ENCODE data around the gene PI4KB. TPM values are rescaled to one million over a fixed set of nuclear protein-coding genes. Genes with fewer than 3 reads are reported as not detected.

Gene PI4KB
- total RNA-seq, 1 donor from 2014 or later: 39.9 TPM

GRCh38 chr1:151346082-151346768 is 19.0 kb upstream of the PI4KB start:
- no peak for DNase-seq

DNA sequence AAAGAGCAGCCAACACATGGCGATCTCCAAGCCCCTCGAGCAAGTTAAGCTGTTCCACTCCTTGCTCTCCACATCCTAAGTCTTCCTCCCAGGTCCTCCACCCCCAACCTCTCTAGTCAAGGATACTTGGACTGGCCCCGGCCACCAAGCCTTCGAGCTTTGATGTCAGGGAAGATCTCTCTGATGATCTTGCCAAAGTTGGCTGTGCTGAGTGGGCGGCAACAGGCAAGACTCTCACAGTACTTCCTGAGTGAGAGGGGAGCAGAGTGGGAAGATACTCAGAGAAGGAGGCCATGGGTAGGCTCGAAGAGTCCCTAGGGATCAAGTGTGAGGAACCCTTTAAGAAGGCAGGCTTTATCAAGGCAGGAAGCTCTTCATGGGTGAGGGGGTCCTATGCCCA is 17.1 kb upstream of the PI4KB start:
- no peak for DNase-seq

DNA sequence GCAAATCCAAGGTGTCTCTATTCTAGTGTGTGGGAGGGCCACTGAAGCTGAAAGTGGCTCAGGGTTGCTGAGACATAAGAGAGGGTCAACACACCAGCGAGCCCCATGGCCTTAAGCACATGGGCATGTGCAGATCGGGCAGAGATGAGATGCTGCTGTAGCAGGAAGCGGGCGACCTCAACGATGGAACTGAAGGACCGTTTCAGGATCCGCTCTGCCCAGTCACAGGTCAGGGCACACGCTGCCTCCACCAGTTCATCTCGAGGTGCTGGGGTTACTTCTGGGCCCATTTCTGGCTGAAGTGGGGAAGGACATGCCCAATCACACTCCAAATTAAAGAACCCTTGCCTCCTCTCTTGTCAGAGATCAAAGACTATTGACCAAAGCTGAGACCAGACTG is 16.4 kb upstream of the PI4KB start:
- DNase-seq: no peak

- DNase-seq: no peak
These were observed 15.4 kb upstream of the PI4KB start for GRCh38 chr1:151342569-151342968.

DNA sequence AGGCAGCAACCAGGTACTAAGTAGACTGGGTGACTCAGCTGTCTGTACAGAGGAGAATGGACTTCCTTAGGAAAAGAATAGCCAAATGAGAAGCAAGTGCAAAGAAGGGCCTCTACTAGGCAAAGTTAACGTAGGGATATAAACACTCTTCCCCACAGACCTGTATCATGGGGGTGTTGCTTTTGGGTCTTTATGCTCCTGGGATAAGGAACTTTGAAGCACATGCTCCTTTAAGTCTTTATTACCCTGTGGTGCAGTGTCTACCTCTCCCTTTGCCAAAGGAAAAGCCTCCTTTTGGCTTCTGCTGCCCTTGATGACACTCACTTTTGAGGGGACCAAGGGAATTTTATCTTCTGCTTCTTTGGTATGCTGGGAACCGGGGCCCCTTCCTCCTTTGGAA is 14.8 kb upstream of the PI4KB start:
- DNase-seq: no peak

GRCh38 chr1:151340870-151341754 is 13.9 kb upstream of the PI4KB start:
- DNase-seq: peak; percentile 84

DNA sequence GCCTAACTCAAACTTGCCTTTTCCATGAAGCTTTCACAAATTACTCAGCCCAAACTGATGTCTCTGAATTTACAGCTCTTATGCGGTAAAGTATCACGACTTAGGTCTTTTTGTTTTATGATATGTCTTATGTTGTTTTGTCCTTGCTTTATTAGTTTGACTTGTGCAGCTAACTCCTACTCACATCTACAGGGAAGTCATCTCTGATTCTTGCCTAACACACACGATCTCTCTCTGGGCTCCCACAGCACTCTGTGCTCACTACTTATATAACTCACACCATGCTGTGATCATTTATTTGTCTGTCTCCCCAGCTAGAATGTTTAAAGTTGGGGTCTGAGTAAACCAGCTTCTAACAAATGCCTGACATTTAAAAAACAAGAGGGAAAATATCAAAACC is 9.3 kb upstream of the PI4KB start:
- no peak for DNase-seq

DNA sequence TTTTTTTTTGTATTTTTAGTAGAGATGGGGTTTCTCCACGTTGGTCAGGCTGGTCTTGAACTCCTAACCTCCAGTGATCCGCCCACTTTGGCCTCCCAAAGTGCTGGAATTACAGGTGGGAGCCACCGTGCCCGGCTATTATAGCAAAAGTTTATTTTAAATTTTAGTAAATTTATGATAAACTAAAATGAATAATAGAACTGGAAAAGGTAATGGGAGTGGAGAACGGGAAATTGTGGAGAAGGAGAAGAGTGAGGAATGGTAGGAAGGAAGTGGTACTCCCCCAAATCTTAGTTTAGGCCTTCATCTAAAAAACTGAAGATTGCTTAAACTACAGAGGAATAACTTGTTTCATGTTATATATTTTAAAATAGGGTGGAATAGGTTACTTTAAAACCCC is 7.6 kb upstream of the PI4KB start:
- no peak for DNase-seq

DNA sequence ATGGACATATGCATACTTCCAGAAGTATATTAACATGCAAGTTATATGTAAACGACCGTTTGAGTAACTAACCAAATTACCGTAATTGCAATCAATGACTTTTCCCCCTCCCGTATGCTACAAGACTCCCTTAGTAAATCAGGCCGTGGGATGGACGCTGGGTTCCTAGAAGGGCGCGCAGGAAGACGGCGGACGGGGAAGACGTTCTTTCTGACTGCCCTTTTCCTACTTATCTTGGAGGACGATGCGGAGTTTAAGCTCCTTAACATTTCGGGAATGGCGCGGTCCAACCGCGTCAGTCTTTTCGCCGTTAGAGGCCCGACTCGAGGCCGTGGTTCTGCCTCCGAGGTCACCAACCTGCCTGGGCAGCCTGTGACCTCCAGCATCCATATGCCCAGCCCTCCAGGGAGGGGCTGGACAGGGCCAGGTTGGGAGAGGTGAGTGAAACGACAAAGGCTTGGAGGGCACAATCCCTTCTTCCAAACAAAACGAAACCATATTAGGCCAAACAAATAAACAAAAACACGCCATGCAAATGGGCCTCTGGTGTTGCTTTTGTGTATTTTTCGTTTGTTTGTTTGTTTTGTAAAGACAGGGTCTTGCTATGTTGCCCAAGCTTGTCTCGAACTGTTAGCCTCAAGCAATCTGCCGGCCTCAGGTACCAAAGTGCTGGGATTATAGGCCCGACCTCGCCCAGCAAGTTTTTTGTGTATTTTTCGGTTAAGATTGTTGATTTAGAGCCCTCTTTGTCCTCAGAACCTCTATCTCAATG is 873 bp upstream of the PI4KB start:
- DNase-seq: peak; percentile 13

DNA sequence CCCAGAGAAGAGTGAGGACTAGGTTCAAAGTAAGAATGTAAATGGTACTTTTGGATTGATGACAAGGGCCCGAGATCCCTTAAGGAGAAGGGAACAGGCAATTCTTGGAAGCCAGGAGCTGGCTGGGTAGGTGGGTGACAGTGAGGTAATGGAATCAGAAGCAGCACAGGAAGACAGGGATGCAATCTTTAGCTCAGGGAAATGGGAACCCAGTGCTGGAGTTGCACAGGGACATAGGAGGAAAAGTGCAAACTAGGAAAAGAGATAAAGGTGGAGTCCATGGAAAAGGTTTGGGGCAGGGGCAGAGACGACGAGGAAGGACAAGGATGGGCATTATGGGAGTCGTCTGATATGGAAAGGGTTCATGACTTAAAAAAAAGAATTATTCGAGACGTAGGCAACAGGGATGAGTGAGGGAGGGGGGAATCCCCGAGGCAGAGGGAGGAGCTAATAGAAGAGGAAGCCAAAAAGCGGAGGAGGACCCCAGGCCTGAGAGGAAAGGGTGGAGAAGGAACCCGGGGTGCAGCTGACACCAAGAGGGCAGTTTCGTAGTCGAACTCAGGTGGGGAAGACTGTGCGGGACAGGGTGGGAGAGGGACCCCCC is 495 bp downstream of the PI4KB start:
- peak; percentile 62 for DNase-seq

DNA sequence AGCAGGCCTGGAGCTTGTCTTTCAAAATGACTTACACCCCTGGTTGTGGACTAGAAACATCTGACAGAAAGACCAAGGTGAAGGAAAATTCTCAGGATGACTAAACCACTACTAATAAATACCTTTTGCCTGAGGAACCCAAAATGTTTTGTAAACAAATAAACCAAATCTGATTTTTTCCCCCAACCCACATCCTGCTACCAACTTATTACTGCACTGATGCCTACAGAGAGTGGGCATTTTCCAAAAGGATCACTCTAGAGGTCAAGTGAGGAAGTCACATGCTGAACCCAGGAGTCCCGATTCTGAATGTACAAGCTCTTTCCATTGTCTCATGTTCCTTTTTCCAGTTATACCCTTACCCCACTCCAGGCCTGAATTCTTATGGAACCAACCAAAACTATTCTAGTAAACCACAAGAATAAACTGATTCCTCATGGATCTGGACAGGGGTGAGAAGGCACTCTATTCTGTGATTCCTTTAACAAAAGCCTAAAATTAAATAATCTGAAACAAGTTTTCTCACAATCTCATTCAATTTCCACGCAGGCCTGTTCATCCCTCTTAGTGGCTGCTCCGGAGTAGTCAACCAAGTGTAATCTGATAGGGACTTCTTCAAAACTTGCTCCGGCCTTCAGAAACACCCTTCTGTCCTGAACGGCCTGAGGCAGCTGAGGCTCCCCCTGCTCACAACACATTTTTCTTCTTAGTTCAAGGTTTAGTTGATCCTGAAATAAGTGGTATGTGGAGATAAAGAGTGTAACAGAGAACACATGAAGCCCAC is 1.4 kb downstream of the PI4KB start:
- DNase-seq: no peak

DNA sequence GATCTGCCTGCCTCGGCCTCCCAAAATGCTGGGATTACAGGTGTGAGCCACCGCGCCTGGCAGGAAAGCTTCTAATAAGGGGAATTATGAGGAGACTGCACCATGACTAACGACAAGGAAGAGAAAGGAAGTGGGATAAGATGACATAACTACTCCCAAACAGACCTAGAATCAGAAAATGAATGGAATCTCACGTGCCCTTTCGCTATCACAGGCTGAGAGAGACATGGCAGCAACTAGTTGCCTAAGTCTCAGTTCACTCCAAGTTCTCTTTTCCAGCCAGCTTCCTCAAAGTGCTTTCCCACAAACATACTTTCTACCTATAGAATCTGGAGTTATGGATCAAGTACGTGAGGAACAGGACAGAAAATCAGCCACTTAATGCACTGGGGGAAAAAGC is 2.0 kb downstream of the PI4KB start:
- DNase-seq: no peak

GRCh38 chr1:151324390-151324930 is 2.8 kb downstream of the PI4KB start:
- no peak for DNase-seq

GRCh38 chr1:151318975-151319374 is 8.2 kb downstream of the PI4KB start:
- DNase-seq: no peak

- no peak for DNase-seq
These were observed 11.5 kb downstream of the PI4KB start for GRCh38 chr1:151315565-151316235.

DNA sequence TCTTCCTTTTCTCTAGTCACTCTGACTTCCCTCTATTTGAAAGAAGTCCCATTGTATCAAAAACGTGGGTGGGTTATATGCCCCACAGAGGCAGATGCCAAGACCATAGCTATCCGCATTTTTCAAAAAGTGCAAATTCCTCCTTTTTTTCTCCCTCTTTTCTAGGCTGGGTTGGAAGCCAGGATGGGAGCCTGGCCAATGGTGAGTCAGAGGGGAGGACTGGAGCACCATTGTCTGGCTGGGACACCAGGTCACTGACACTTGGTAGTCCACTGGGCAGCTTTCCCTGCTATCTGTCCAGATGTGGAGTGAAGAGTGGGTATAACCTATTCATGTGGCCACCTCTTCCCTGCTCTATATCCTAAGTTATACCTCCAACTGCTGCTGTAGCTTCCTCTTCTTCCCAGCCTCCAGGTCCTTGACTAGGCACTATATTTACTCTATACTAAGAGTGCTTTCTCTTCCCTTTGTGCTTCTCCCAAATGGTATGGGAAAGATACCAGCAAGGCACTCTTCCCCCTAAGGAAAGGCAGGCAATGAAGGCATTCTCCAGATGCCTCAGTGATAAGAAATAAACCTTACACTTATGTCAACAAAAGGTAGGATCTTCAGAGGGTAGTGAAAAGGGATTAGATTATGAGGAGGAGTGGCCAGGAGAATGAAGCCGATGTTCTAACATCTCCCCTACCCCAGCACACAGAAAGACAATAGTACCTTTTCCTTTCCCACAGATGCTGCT is 12.9 kb downstream of the PI4KB start:
- peak; percentile 37 for DNase-seq

DNA sequence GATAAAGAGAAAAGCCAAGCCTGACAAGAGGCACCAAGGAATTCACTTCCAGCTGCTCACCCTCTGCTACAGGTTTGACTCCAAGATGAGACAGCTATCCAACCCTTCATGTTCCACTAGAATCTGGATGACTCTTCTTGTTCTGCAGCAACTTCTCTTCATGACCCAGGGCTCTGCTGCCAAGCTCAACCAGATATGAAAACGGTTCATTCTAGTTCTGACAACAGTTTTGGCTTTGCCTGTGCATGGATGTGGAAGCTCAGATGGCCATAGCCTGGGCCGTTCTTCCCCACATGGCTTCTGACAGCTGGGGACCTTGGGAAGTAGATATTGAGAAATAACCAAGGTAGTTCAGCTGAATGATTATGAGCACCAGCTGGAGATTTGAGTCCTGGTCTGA is 13.7 kb downstream of the PI4KB start:
- no peak for DNase-seq

- no peak for DNase-seq
These were observed 14.4 kb downstream of the PI4KB start for GRCh38 chr1:151312826-151313225.

DNA sequence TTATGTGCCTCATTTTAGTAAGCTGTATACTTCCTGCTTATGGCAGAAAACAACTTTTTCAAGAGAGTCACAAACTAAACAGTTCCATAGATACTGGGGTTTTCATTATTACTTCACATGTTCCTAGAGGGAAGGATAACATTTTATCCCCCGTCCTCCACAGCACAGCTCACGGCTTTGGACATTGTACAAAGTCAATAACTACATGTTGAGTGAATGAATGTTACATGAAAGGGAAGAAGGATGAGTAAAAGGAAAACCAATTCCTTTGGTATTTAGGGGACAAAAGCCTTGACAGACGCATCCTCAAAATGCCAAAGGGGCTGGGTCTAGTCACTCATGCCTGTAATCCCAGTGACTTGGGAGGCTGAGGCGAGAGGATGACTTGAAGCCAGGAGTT is 14.8 kb downstream of the PI4KB start:
- DNase-seq: no peak

All from skin of body (tissue), 2 donors.